Endothelial cell (in vitro differentiated cells): ENCODE data around the gene EVA1B. TPM values are rescaled to one million over a fixed set of nuclear protein-coding genes. Genes with fewer than 3 reads are reported as not detected.

Source experiments
- DNase-seq: peaks from one replicate; pipeline ENCODE4 v3.0.0; 2021; ENCODE audit warnings: low spot score
- H3K27ac Mint-ChIP-seq: one replicate; pipeline ENCODE4 v1.8.0; 2021; ENCODE audit warnings: mixed read lengths, inconsistent platforms; ENCODE audit not compliant: unreplicated experiment
- H3K27me3 Mint-ChIP-seq: one replicate; pipeline ENCODE4 v1.8.0; 2021; ENCODE audit warnings: mild to moderate bottlenecking, moderate library complexity, mixed read lengths, inconsistent platforms; ENCODE audit not compliant: unreplicated experiment
- H3K36me3 Mint-ChIP-seq: one replicate; pipeline ENCODE4 v1.8.0; 2021; ENCODE audit warnings: mild to moderate bottlenecking, low read depth, mixed read lengths, inconsistent platforms; ENCODE audit not compliant: unreplicated experiment
- H3K4me1 Mint-ChIP-seq: one replicate; pipeline ENCODE4 v1.8.0; 2021; ENCODE audit warnings: mild to moderate bottlenecking, mixed read lengths, inconsistent platforms; ENCODE audit not compliant: unreplicated experiment
- H3K4me3 Mint-ChIP-seq: one replicate; pipeline ENCODE4 v1.8.0; 2021; ENCODE audit warnings: mild to moderate bottlenecking, mixed read lengths, inconsistent platforms; ENCODE audit not compliant: unreplicated experiment
- H3K9me3 Mint-ChIP-seq: one replicate; pipeline ENCODE4 v1.8.0; 2021; ENCODE audit warnings: mixed read lengths, inconsistent platforms; ENCODE audit not compliant: unreplicated experiment
- CTCF ChIP-seq: fragments of 200-600 bp; sonication (generic); IDR thresholded peaks from one replicate; pipeline ENCODE4 v1.5.0; 2021; ENCODE audit warnings: antibody characterized with exemption; ENCODE audit not compliant: unreplicated experiment
- long read RNA-seq: library from polyadenylated mRNA; unstranded; transcript quantifications from one replicate; pipeline ENCODE4 v2.0.0, GENCODE V29; 2020; ENCODE audit not compliant: unreplicated experiment
- total RNA-seq: library from RNA; stranded (reverse); fragmentation: NEBNext Ultra II Directional; extraction: Animal tissue kit (Norgen Biotek cat#: 25700); gene quantifications from one replicate; pipeline ENCODE4 v1.2.1, GENCODE V29; 2021; ENCODE audit not compliant: unreplicated experiment

Gene EVA1B
- total RNA-seq, result 87.9 TPM
- long read RNA-seq, transcript EVA1B-202 (3 exons, 699 nt), result major isoform, 8 of 8 reads
- long read RNA-seq, partial matches to known transcripts, result 0 of 8 reads
- long read RNA-seq, other reads (novel, unspliced or antisense), result 0 of 8 reads

GRCh38 chr1:36323636-36324352 is at the start of gene EVA1B:
Gene EVA1B (minus strand): TSS chr1:36323645. CDS start chr1:36323037, 608 bp downstream.
- Mint-ChIP-seq H3K9me3 (no peaks in the 10 kb centered on the region), H3K4me1 (peaks cover 18% of the 10 kb centered on the region), H3K36me3 (peaks cover 12% of the 10 kb centered on the region), H3K27ac (peak within 1 kb of the TSS; percentile 75), H3K4me3 (peak within 1 kb of the TSS; percentile 88), H3K27me3 (peaks cover 12% of the 10 kb centered on the region)
- no peak for TF ChIP-seq CTCF
- DNase-seq, result peak; percentile 79

- TF ChIP-seq CTCF, result no peak
- Mint-ChIP-seq H3K27ac (peak overlapping the region; percentile 77), H3K36me3 (no peaks in the 10 kb centered on the region), H3K4me3 (no peak overlapping the region), H3K27me3 (peaks cover 6% of the 10 kb centered on the region), H3K4me1 (peaks cover 32% of the 10 kb centered on the region), H3K9me3 (no peaks in the 10 kb centered on the region)
- no peak for DNase-seq
Observed at GRCh38 chr1:36372617-36373016, 49.2 kb upstream of the EVA1B start.

GRCh38 chr1:36369061-36369861 is 45.8 kb upstream of the EVA1B start:
- no peak overlapping the region for H3K4me3 Mint-ChIP-seq

GRCh38 chr1:36367798-36368197 is 44.4 kb upstream of the EVA1B start:
- Mint-ChIP-seq H3K27ac (peak overlapping the region; percentile 31), H3K36me3 (no peaks in the 10 kb centered on the region), H3K27me3 (peaks cover 3% of the 10 kb centered on the region), H3K4me3 (no peak overlapping the region), H3K9me3 (no peaks in the 10 kb centered on the region), H3K4me1 (peaks cover 23% of the 10 kb centered on the region)
- TF ChIP-seq CTCF, result no peak
- DNase-seq, result no peak

More at GRCh38 chr1:36369061-36369861, 45.8 kb upstream of the EVA1B start:
- H3K27me3 Mint-ChIP-seq, result peaks cover 3% of the 10 kb centered on the region
- DNase-seq, result peak; percentile 87
- peaks cover 38% of the 10 kb centered on the region for H3K4me1 Mint-ChIP-seq
- no peaks in the 10 kb centered on the region for H3K9me3 Mint-ChIP-seq
- TF ChIP-seq CTCF, result peak; percentile 96
- H3K36me3 Mint-ChIP-seq, result no peaks in the 10 kb centered on the region
- no peak overlapping the region for H3K27ac Mint-ChIP-seq
